Gastrocnemius medialis (tissue), 4 donors: ENCODE measurements around the gene TMEM125.

ENCODE experiments used
- CTCF ChIP-seq, 5 experiments: fragments of 450-650 bp in 3 of 5; fragments of 200-600 bp in 2 of 5; sonication (generic) in 2 of 5; IDR thresholded peaks in 4 of 5; conservative IDR thresholded peaks in 1 of 5; 1 replicate in 4 of 5; 2 replicates in 1 of 5; pipeline ENCODE4 v1.5.1; 2016 to 2019; ENCODE audit warnings: antibody characterized with exemption in 5 of 5, mild to moderate bottlenecking in 3 of 5, moderate library complexity in 3 of 5
- POLR2A ChIP-seq, 2 donors: fragments of 450-650 bp; IDR thresholded peaks; one replicate each; pipeline ENCODE4 v1.6.1; 2017; ENCODE audit warnings: antibody characterized with exemption in 2 of 2, mild to moderate bottlenecking in 2 of 2, moderate library complexity in 2 of 2

GRCh38 chr1:43280692-43281091 is 10.9 kb downstream of the TMEM125 start:
- TF ChIP-seq CTCF (IDR thresholded peaks at IDR 0.05 in 4 of 5, conservative IDR thresholded peaks at IDR 0.05 in 1 of 5), result no peak
- TF ChIP-seq POLR2A (IDR thresholded peaks at IDR 0.05), result no peak
